NOMO-1 (cell line): ENCODE data around the gene CEACAM7.
A peak's percentile ranks its signal among the peaks of the same experiment; 100 is the strongest.
"Not testable (repeated sequence)": the region's sequence is repeated elsewhere in the genome, so short reads cannot be mapped to it uniquely, and the experiment has no call there.

Source experiments
- DNase-seq, 2 experiments: peaks; one replicate each; lab custom pipeline; 2025; ENCODE audit not compliant: unreplicated experiment in 2 of 2; lab: John Stamatoyannopoulos, UW

Gene CEACAM7

GRCh38 chr19:41657157-41657556 lies 30.9 kb downstream of the CEACAM7 start:
- DNase-seq, result no peak

- not testable (repeated sequence) for DNase-seq
Measured at GRCh38 chr19:41656756-41657155, 31.3 kb downstream of the CEACAM7 start.

- DNase-seq, result no peak
Measured at GRCh38 chr19:41652250-41652649, 35.8 kb downstream of the CEACAM7 start.

GRCh38 chr19:41649827-41650226 lies 38.2 kb downstream of the CEACAM7 start:
- DNase-seq, result no peak

GRCh38 chr19:41646589-41647204 lies 41.4 kb downstream of the CEACAM7 start:
- peak; percentile 16 to 18 for DNase-seq

- peak; percentile 18 to 45 for DNase-seq
Measured at GRCh38 chr19:41641879-41642485, 46.1 kb downstream of the CEACAM7 start.

- DNase-seq, result peak; percentile 82 to 89
Measured at GRCh38 chr19:41638641-41639081, 49.4 kb downstream of the CEACAM7 start.

- DNase-seq, result peak; percentile 57 to 92
Measured at GRCh38 chr19:41637484-41637883, 50.6 kb downstream of the CEACAM7 start.

GRCh38 chr19:41627966-41628675 lies 59.9 kb downstream of the CEACAM7 start:
- no peak for DNase-seq

- peak; percentile 90 to 93 for DNase-seq
Measured at GRCh38 chr19:41626877-41627276, 61.2 kb downstream of the CEACAM7 start, which contains the start of gene CEACAM4. TSS of gene CEACAM4 (minus strand) at chr19:41627074. CDS start at chr19:41626963, 111 bp downstream.

GRCh38 chr19:41626278-41626677 lies 61.8 kb downstream of the CEACAM7 start:
- DNase-seq, result no peak

- no peak for DNase-seq
Measured at GRCh38 chr19:41624937-41625336, 63.1 kb downstream of the CEACAM7 start.

GRCh38 chr19:41624515-41624914 lies 63.6 kb downstream of the CEACAM7 start:
- DNase-seq, result no peak

GRCh38 chr19:41623360-41623759 lies 64.7 kb downstream of the CEACAM7 start:
- no peak for DNase-seq
